ENCODE data around the gene IL17RD. TPM values are rescaled to one million over a fixed set of nuclear protein-coding genes. Genes with fewer than 3 reads are reported as not detected.

Gene IL17RD
- total and polyA plus RNA-seq, 2 donors (not counting 1 experiment from before 2014, with no cell fraction given): 0.05 TPM; not detected in 1

- Histone ChIP-seq H3K27ac (ENCODE audit: low read length in 2 of 2) (no peak overlapping the region), H3K79me2 (ENCODE audit: control insufficient read depth, insufficient read depth, low read length) (no peaks in the 10 kb centered on the region), H3K4me1 (ENCODE audit: control insufficient read depth in 2 of 2, insufficient read depth in 2 of 2, low read length in 2 of 2) (no peaks in the 10 kb centered on the region), H3K9ac (ENCODE audit: low read length) (no peak overlapping the region), H3K36me3 (replicated peaks in 1 of 2; ENCODE audit: control extremely low read depth in 1 of 2, control insufficient read depth in 1 of 2, extremely low read depth in 1 of 2, insufficient read depth in 2 of 2, low read length in 1 of 2) (no peaks in the 10 kb centered on the region), H4K20me1 (ENCODE audit: control insufficient read depth, insufficient read depth, low read length, poor library complexity, severe bottlenecking) (no peaks in the 10 kb centered on the region), H3K4me2 (replicated peaks; ENCODE audit: low read depth, low read length, poor library complexity, severe bottlenecking) (no peak overlapping the region), H3K27me3 (replicated peaks in 1 of 4; ENCODE audit: control extremely low read depth in 1 of 4, control insufficient read depth in 3 of 4, insufficient read depth in 4 of 4, low read length in 3 of 4) (peaks cover 0 to 2% (median 0%) of the 10 kb centered on the region in 4 experiments), H2AFZ (ENCODE audit: insufficient read depth, low read depth, low read length, poor library complexity, severe bottlenecking) (no peak overlapping the region), H3K4me3 (ENCODE audit: control extremely low read depth in 1 of 5, extremely low read depth in 1 of 5, insufficient read depth in 1 of 5, low read depth in 2 of 5, low read length in 4 of 5) (no peak overlapping the region), H3K9me3 (ENCODE audit: control extremely low read depth in 1 of 3, control insufficient read depth in 2 of 3, insufficient read depth in 1 of 3, low read length in 2 of 3) (no peaks in the 10 kb centered on the region)
- TF ChIP-seq EZH2 (IDR thresholded peaks at IDR 0.05; ENCODE audit: borderline replicate concordance, insufficient read depth, low read depth, low read length, poor library complexity, severe bottlenecking) (no peak), CTCF (IDR thresholded peaks at IDR 0.05) (no peak)
- Mint-ChIP-seq H3K9me3 (ENCODE audit: insufficient read depth) (no peaks in the 10 kb centered on the region), H3K27me3 (peaks cover 24% of the 10 kb centered on the region), H3K4me3 (no peak overlapping the region), H3K4me1 (no peaks in the 10 kb centered on the region), H3K27ac (no peak overlapping the region)
- DNase-seq: no peak
- ChIA-PET CTCF (no interaction called here), POLR2A (no interaction called here)
- WGBS (ENCODE audit: insufficient coverage): 91% methylated on average over 7 of the region's 14 CpGs
- intact Hi-C loops (cut with micrococcal nuclease): no loop called here
- ATAC-seq (ENCODE audit: low read depth): no peak
Observed at GRCh38 chr3:57128826-57129667, 36.1 kb downstream of the IL17RD start.

GRCh38 chr3:57127891-57128518, 37.1 kb downstream of the IL17RD start:
- no peak overlapping the region for H3K4me3 ChIP-seq (ENCODE audit: control extremely low read depth in 1 of 5, extremely low read depth in 1 of 5, insufficient read depth in 1 of 5, low read depth in 2 of 5, low read length in 4 of 5)
- no peaks in the 10 kb centered on the region for H3K9me3 Mint-ChIP-seq (ENCODE audit: insufficient read depth)
- no peak overlapping the region for H2AFZ ChIP-seq (ENCODE audit: insufficient read depth, low read depth, low read length, poor library complexity, severe bottlenecking)
- POLR2A ChIA-PET: no interaction called here
- H3K27me3 ChIP-seq (replicated peaks in 1 of 4; ENCODE audit: control extremely low read depth in 1 of 4, control insufficient read depth in 3 of 4, insufficient read depth in 4 of 4, low read length in 3 of 4): peaks cover 0 to 2% (median 0%) of the 10 kb centered on the region in 4 experiments
- DNase-seq (no peak), ATAC-seq (ENCODE audit: low read depth) (no peak)
- no peaks in the 10 kb centered on the region for H3K79me2 ChIP-seq (ENCODE audit: control insufficient read depth, insufficient read depth, low read length)
- CTCF ChIA-PET: interaction anchor here (0.7 kb wide), 1 partner anchor 688 kb away, joined by 3 read pairs; no protein-coding TSS in a partner anchor
- H3K27ac Mint-ChIP-seq: no peak overlapping the region
- no peak overlapping the region for H3K9ac ChIP-seq (ENCODE audit: low read length)
- H3K4me1 Mint-ChIP-seq: no peaks in the 10 kb centered on the region
- no peak overlapping the region for H3K4me2 ChIP-seq (replicated peaks; ENCODE audit: low read depth, low read length, poor library complexity, severe bottlenecking)
- H3K36me3 ChIP-seq (replicated peaks in 1 of 2; ENCODE audit: control extremely low read depth in 1 of 2, control insufficient read depth in 1 of 2, extremely low read depth in 1 of 2, insufficient read depth in 2 of 2, low read length in 1 of 2): no peaks in the 10 kb centered on the region
- no peaks in the 10 kb centered on the region for H4K20me1 ChIP-seq (ENCODE audit: control insufficient read depth, insufficient read depth, low read length, poor library complexity, severe bottlenecking)
- no peak for TF ChIP-seq EZH2 (IDR thresholded peaks at IDR 0.05; ENCODE audit: borderline replicate concordance, insufficient read depth, low read depth, low read length, poor library complexity, severe bottlenecking)
- no peak for TF ChIP-seq CTCF (IDR thresholded peaks at IDR 0.05)
- 65% methylated on average over 7 of the region's 11 CpGs for WGBS (ENCODE audit: insufficient coverage)
- H3K4me1 ChIP-seq (ENCODE audit: control insufficient read depth in 2 of 2, insufficient read depth in 2 of 2, low read length in 2 of 2): no peaks in the 10 kb centered on the region
- H3K27me3 Mint-ChIP-seq: peaks cover 29% of the 10 kb centered on the region
- intact Hi-C loops (cut with micrococcal nuclease): no loop called here
- no peak overlapping the region for H3K27ac ChIP-seq (ENCODE audit: low read length in 2 of 2)
- H3K4me3 Mint-ChIP-seq: no peak overlapping the region
- H3K9me3 ChIP-seq (ENCODE audit: control extremely low read depth in 1 of 3, control insufficient read depth in 2 of 3, insufficient read depth in 1 of 3, low read length in 2 of 3): no peaks in the 10 kb centered on the region

Data from B cell (primary cell).